Measurements from ENCODE around the gene CRISPLD2. TPM values are rescaled to one million over a fixed set of nuclear protein-coding genes. Genes with fewer than 3 reads are reported as not detected.

Gene CRISPLD2
- total RNA-seq, 1 donor from 2014 or later, result 17.8 TPM

DNA sequence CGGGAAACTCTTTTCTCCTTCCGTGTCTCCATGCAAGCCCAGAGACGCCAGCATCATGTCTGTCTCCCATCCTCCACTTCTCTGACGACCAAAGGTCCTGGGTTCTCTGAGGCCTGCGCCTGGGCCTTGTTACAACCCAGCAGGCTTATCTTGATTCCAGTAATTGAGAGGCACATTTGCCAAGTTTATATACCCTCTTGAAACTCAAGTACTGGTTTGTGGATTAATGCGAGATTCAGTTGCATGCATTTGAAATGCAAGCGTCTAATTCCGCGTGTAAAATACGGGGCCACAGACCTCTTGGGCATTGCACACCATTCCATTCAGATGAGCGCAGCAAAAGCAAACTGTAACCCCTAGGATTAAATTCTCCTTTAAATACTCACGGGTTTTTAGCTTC is 28.7 kb upstream of the CRISPLD2 start:
- Mint-ChIP-seq H3K27me3 (no peaks in the 10 kb centered on the region), H3K9me3 (no peaks in the 10 kb centered on the region), H3K27ac (no peak overlapping the region), H3K4me3 (no peak overlapping the region), H3K4me1 (ENCODE audit: unreplicated experiment) (peaks cover 27% of the 10 kb centered on the region), H3K36me3 (peaks cover under 1% of the 10 kb centered on the region)
- TF ChIP-seq, protein P1, sequence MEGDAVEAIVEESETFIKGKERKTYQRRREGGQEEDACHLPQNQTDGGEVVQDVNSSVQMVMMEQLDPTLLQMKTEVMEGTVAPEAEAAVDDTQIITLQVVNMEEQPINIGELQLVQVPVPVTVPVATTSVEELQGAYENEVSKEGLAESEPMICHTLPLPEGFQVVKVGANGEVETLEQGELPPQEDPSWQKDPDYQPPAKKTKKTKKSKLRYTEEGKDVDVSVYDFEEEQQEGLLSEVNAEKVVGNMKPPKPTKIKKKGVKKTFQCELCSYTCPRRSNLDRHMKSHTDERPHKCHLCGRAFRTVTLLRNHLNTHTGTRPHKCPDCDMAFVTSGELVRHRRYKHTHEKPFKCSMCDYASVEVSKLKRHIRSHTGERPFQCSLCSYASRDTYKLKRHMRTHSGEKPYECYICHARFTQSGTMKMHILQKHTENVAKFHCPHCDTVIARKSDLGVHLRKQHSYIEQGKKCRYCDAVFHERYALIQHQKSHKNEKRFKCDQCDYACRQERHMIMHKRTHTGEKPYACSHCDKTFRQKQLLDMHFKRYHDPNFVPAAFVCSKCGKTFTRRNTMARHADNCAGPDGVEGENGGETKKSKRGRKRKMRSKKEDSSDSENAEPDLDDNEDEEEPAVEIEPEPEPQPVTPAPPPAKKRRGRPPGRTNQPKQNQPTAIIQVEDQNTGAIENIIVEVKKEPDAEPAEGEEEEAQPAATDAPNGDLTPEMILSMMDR (conservative IDR thresholded peaks at IDR 0.05), result no peak
- DNase-seq (ENCODE audit: extremely low spot score, unreplicated experiment), result no peak

DNA sequence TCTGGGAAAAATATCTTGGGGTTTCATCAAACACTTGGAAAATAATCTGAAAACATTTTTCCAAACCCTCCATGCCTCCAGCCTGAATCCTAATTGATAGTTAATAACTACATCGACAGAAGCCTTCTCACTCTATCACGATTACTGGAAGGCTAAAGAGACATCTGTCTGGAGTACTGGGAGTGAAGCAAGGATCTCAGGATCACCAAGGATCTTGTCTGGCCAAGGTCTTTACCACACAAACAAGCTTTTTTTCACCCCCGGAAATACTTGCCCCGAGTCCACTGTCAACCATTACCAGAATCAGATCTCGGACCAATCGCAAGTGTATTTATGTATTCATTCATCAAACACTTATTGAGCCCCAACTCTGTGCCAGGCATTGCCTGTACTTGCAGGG is 28.3 kb upstream of the CRISPLD2 start:
- Mint-ChIP-seq H3K4me3 (no peak overlapping the region), H3K27ac (no peak overlapping the region), H3K27me3 (no peaks in the 10 kb centered on the region), H3K4me1 (ENCODE audit: unreplicated experiment) (peaks cover 23% of the 10 kb centered on the region), H3K36me3 (peaks cover 3% of the 10 kb centered on the region), H3K9me3 (no peaks in the 10 kb centered on the region)
- no peak for DNase-seq (ENCODE audit: extremely low spot score, unreplicated experiment)
- TF ChIP-seq, protein P1 (conservative IDR thresholded peaks at IDR 0.05), result no peak

DNA sequence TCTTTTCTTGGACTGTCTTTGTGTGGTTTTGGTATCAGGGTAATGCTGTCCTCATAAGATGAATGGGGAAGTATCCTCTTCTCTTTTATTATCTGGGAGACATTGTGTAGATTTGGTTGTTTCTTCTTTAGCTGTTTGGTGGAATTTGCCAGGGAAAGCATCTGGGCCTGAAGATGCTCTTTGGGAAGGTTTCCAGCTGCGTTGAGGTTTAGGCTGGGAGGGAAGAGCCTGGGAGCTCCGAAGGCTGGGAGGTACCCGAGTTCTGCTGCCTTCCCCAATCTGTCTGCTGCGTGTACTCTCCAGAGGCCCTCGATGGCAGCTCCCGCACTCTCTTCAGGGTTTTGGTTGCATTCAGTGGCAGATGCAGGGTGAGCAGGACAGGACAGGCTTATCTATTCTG is 25.6 kb upstream of the CRISPLD2 start:
- H3K27ac Mint-ChIP-seq, result no peak overlapping the region

DNA sequence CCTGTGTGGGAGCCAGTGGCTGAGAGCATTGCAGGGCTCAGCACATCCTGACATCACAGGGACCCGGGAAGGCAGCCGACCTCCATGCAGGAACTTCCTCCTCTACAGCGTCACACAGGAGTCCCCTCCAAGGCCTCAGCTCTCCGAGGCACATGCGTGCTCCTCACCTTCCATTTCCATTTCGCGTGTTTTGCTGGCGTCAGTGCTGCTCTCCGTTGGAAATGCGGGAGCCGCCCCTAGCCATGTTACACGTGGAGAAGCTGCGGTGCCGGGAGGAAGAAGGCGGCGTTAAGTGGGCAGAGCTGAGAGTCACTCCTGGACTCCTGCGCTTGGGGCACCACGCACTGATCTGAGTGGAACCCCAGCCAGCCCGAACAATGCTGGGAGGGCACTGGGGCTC is 25.2 kb upstream of the CRISPLD2 start:
- H3K9me3 Mint-ChIP-seq, result no peaks in the 10 kb centered on the region
- H3K4me1 Mint-ChIP-seq (ENCODE audit: unreplicated experiment), result peaks cover 14% of the 10 kb centered on the region
- no peaks in the 10 kb centered on the region for H3K27me3 Mint-ChIP-seq
- H3K27ac Mint-ChIP-seq, result no peak overlapping the region
- DNase-seq (ENCODE audit: extremely low spot score, unreplicated experiment), result no peak
- H3K36me3 Mint-ChIP-seq, result peaks cover 3% of the 10 kb centered on the region
- TF ChIP-seq, protein P1 (conservative IDR thresholded peaks at IDR 0.05), result no peak
- no peak overlapping the region for H3K4me3 Mint-ChIP-seq

More for the DNA sequence above, 25.6 kb upstream of the CRISPLD2 start:
- Mint-ChIP-seq H3K36me3 (peaks cover 3% of the 10 kb centered on the region), H3K9me3 (no peaks in the 10 kb centered on the region), H3K27me3 (no peaks in the 10 kb centered on the region), H3K4me1 (ENCODE audit: unreplicated experiment) (peaks cover 13% of the 10 kb centered on the region), H3K4me3 (no peak overlapping the region)
- no peak for DNase-seq (ENCODE audit: extremely low spot score, unreplicated experiment)
- TF ChIP-seq, protein P1 (conservative IDR thresholded peaks at IDR 0.05), result no peak

DNA sequence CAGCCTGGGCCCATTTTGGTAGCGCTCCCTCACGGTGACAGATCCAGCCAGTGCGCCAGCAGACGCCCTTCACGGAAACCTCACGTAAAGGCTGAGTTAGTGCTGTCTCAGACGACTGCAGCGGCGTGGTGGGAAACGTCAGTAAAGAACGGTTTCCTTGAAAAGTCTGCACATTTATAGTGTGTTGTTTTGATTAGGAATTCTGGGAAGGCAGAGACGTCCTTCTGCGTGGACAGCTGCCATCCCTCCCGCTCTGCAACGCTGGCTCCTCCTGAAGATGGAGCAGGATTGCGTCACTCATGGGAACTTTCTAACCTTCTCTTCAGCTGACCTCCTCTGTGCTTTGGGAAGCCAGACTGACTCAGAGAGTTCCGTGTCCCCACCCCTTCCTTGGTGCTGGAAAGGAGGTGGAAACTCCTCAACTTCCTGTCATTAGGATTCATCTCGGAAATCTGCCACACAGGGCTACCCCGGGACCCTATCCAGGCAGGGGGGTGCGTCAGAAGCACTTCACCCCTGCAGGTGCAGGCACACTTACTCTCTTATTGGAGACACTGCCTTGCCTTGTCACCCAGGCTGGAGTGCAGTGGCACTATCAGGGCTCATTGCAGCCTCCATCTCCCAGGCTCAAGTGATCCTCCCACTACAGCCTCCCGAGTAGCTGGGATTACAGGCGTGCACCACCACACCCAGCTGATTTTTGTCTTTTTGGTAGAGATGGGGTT is 24.3 kb upstream of the CRISPLD2 start:
- H3K4me3 Mint-ChIP-seq, result no peak overlapping the region
- no peak for DNase-seq (ENCODE audit: extremely low spot score, unreplicated experiment)
- no peak overlapping the region for H3K27ac Mint-ChIP-seq
- no peaks in the 10 kb centered on the region for H3K27me3 Mint-ChIP-seq
- peaks cover 20% of the 10 kb centered on the region for H3K4me1 Mint-ChIP-seq (ENCODE audit: unreplicated experiment)
- peaks cover 3% of the 10 kb centered on the region for H3K36me3 Mint-ChIP-seq
- TF ChIP-seq, protein P1 (conservative IDR thresholded peaks at IDR 0.05), result no peak
- no peaks in the 10 kb centered on the region for H3K9me3 Mint-ChIP-seq
